SK-N-MC (cell line): ENCODE measurements around the gene ABL2.

Experiments used
- EZH2 ChIP-seq: fragments of 200-600 bp; sonication (generic); IDR thresholded peaks from one replicate; pipeline ENCODE4 v1.6.1; 2017; ENCODE audit warnings: antibody characterized with exemption
- POLR2AphosphoS5 ChIP-seq: IDR thresholded peaks from 2 replicates; pipeline ENCODE4 v1.6.1; 2012; ENCODE audit warnings: mild to moderate bottlenecking, low read depth, low read length, borderline replicate concordance

- no peak for TF ChIP-seq EZH2
- no peak for TF ChIP-seq POLR2AphosphoS5
These were observed 87.8 kb downstream of the ABL2 start for GRCh38 chr1:179141592-179142251.
